HEK293T (cell line): ENCODE results near the gene ZNF594.

Experiments used
- ELF4 ChIP-seq: fragments of 450-650 bp; IDR thresholded peaks from 2 replicates; pipeline ENCODE4 v1.6.1; 2017; ENCODE audit warnings: antibody characterized with exemption
- HDGF ChIP-seq: fragments of 450-650 bp; IDR thresholded peaks from 2 replicates; pipeline ENCODE4 v1.6.1; 2017; ENCODE audit warnings: antibody characterized with exemption, borderline replicate concordance
- L3MBTL2 ChIP-seq: fragments of 450-650 bp; conservative IDR thresholded peaks from 2 replicates; pipeline ENCODE4 v1.6.1; 2016; ENCODE audit warnings: mild to moderate bottlenecking
- SP1 ChIP-seq: fragments of 450-650 bp; IDR thresholded peaks from 2 replicates; pipeline ENCODE4 v1.6.1; 2017
- SUZ12 ChIP-seq: fragments of 450-650 bp; IDR thresholded peaks from 2 replicates; pipeline ENCODE4 v1.6.1; 2016; ENCODE audit warnings: mild to moderate bottlenecking

DNA sequence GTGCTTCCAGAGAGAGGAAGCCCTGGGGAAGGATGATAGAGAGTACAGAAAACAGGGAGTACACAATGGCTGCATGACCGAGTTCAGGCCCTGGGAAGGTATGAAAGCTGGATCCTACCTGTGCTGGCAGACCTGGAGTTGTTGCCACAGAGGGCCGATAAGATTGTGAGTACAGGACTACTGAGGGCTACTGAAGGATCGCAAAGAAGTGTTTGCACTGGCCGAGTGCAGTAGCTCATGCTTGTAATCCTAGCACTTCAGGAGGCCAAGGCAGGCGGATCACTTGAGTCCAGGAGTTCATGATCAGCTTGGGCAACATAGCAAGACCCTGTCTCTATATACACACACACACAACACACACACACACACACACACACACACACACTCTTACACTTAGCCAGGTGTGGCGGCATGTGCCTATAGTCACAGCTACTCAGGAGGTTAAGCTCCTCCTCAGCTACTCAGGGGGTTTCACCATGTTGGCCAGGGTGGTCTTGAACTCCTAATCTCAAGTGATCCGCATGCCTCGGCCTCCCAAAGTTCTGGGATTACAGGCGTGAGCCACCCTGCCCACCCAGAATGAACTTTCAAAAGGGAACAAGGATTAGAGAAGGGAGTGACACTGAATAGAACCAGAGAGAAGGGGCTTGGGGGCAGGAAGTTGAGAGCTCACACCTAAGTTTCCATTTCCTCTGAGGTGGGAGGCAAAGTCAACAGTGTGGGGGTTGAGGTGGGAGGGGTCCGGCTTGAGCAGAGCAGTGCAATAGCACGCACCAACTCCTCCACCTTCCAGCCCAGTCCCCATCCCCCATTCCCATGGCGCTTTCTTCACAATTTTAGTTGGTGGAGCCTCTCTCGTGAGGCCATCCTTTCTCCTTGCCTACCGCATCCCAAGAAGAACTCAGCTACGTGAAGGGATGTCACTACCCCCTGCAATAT, 35.5 kb upstream of the ZNF594 start:
- no peak for TF ChIP-seq SP1
- no peak for TF ChIP-seq SUZ12
- TF ChIP-seq L3MBTL2 = no peak
- no peak for TF ChIP-seq ELF4
- no peak for TF ChIP-seq HDGF
